Mucosa of descending colon (tissue), 3 donors: ENCODE data around the gene POU2F1. TPM values are rescaled to one million over a fixed set of nuclear protein-coding genes. Genes with fewer than 3 reads are reported as not detected.

Source experiments
- ATAC-seq: fragments of 200-7000 bp; cut with Tn5 transposase; one replicate; pipeline ENCODE4 v1.9.1; 2020; ENCODE audit warnings: mild to moderate bottlenecking, moderate library complexity
- DNase-seq, 3 donors: peaks; one replicate each; pipeline ENCODE4 v3.0.0-alpha.2; 2020
- H3K36me3 ChIP-seq: fragments of 200-600 bp; one replicate; pipeline ENCODE4 v1.8.0; 2021; ENCODE audit warnings: low read depth, mild to moderate bottlenecking
- H3K4me1 ChIP-seq: fragments of 200-600 bp; one replicate; pipeline ENCODE4 v1.8.0; 2021; ENCODE audit warnings: low read depth, mild to moderate bottlenecking
- H3K4me3 ChIP-seq: fragments of 200-600 bp; one replicate; pipeline ENCODE4 v1.8.0; 2021; ENCODE audit warnings: mild to moderate bottlenecking
- H3K9me3 ChIP-seq: fragments of 200-600 bp; one replicate; pipeline ENCODE4 v1.8.0; 2021; ENCODE audit warnings: mild to moderate bottlenecking
- CTCF ChIP-seq: fragments of 200-600 bp; IDR thresholded peaks from one replicate; pipeline ENCODE4 v1.8.0; 2022; ENCODE audit warnings: antibody characterized with exemption, mild to moderate bottlenecking
- intact Hi-C, 2 donors: fragments of 100-400 bp; cut with DNase I in 1 of 2; cut with micrococcal nuclease in 1 of 2; formaldehyde crosslinking; loops; one replicate each; pipeline versions ENCODE4 v1.11.0 to v1.11.1; 2022; cut with DNase I, micrococcal nuclease
- total RNA-seq, 3 donors: library from RNA; stranded (reverse); fragmentation: NEBNext Ultra II Directional in 2 of 3; extraction: Animal tissue kit (Norgen Biotek cat#: 25700) in 2 of 3; gene quantifications; one replicate each; pipeline versions ENCODE4 v1.2.1 to v1.2.4, GENCODE V29; 2021 to 2023
- donor health status: DM: no; HTN: no; CAD: no; lungs with moderate emphysema.
- donor health status: DM: no; HTN: no; CAD: no.
- donor health status: DM: no; HTN: yes; CAD: no.

The POU2F1 gene
- total RNA-seq, 3 donors from 2014 or later: 16.9 to 18.5 (median 18.0) TPM

- intact Hi-C loops: no loop called here
These were observed 27.1 kb downstream of the POU2F1 start for GRCh38 chr1:167247754-167248153.

GRCh38 chr1:167248707-167249642, 28.3 kb downstream of the POU2F1 start:
- Histone ChIP-seq H3K9me3 (no peaks in the 10 kb centered on the region), H3K36me3 (no peaks in the 10 kb centered on the region), H3K4me1 (no peaks in the 10 kb centered on the region), H3K4me3 (no peak overlapping the region)
- intact Hi-C loops: no loop called here
- no peak for ATAC-seq
- TF ChIP-seq CTCF: no peak
- no peak for DNase-seq

More at GRCh38 chr1:167247754-167248153, 27.1 kb downstream of the POU2F1 start:
- Histone ChIP-seq H3K9me3 (no peaks in the 10 kb centered on the region), H3K4me1 (no peaks in the 10 kb centered on the region), H3K36me3 (no peaks in the 10 kb centered on the region), H3K4me3 (no peak overlapping the region)
- DNase-seq (no peak), ATAC-seq (no peak)
- TF ChIP-seq CTCF: no peak

GRCh38 chr1:167249702-167250101, 29.0 kb downstream of the POU2F1 start:
- no peaks in the 10 kb centered on the region for H3K4me1 ChIP-seq
- no peak for TF ChIP-seq CTCF
- no peak for DNase-seq
- no peaks in the 10 kb centered on the region for H3K36me3 ChIP-seq
- no peaks in the 10 kb centered on the region for H3K9me3 ChIP-seq
- intact Hi-C loops: no loop called here
- no peak for ATAC-seq
- no peak overlapping the region for H3K4me3 ChIP-seq

- Histone ChIP-seq H3K36me3 (no peaks in the 10 kb centered on the region), H3K9me3 (no peaks in the 10 kb centered on the region), H3K4me3 (no peak overlapping the region), H3K4me1 (no peaks in the 10 kb centered on the region)
- intact Hi-C loops: no loop called here
- TF ChIP-seq CTCF: no peak
- ATAC-seq (no peak), DNase-seq (no peak)
These were observed 29.8 kb downstream of the POU2F1 start for GRCh38 chr1:167250482-167250881.

GRCh38 chr1:167251472-167251871, 30.8 kb downstream of the POU2F1 start:
- intact Hi-C loops: no loop called here
- ATAC-seq: no peak
- no peak overlapping the region for H3K4me3 ChIP-seq
- DNase-seq: no peak
- no peak for TF ChIP-seq CTCF
- no peaks in the 10 kb centered on the region for H3K9me3 ChIP-seq
- H3K36me3 ChIP-seq: no peaks in the 10 kb centered on the region
- H3K4me1 ChIP-seq: no peaks in the 10 kb centered on the region
